Keratinocyte (primary cell): ENCODE results near the gene DLG2. TPM values are rescaled to one million over a fixed set of nuclear protein-coding genes. Genes with fewer than 3 reads are reported as not detected.

ENCODE experiments used
- DNase-seq: peaks from one replicate; pipeline ENCODE4 v3.0.0-alpha.2; 2011; ENCODE audit warnings: low read depth, missing footprints, low spot score
- FAIRE-seq: peaks from 2 replicates; lab custom pipeline; 2011; peaks lifted over from hg19 to GRCh38; lab: Jason Lieb, UNC
- H2AFZ ChIP-seq: 2 replicates; pipeline ENCODE4 v1.6.0; 2012; ENCODE audit warnings: low read length, control low read depth, inconsistent platforms; ENCODE audit not compliant: control insufficient read depth
- H3K27ac ChIP-seq: 2 replicates; pipeline ENCODE4 v1.5.1; 2011; ENCODE audit warnings: low read length; ENCODE audit not compliant: control insufficient read depth, insufficient read depth
- H3K27me3 ChIP-seq: 3 replicates; pipeline ENCODE4 v1.6.0; 2011; ENCODE audit warnings: low read length; ENCODE audit not compliant: control insufficient read depth, insufficient read depth; ENCODE audit errors: extremely low read depth
- H3K36me3 ChIP-seq, 2 experiments: 2 replicates in 1 of 2; 3 replicates in 1 of 2; pipeline ENCODE4 v1.5.1; 2011; ENCODE audit warnings: low read length in 2 of 2, mild to moderate bottlenecking in 1 of 2; ENCODE audit not compliant: control insufficient read depth in 2 of 2, insufficient read depth in 2 of 2; ENCODE audit errors: extremely low read depth in 1 of 2
- H3K4me1 ChIP-seq: 3 replicates; pipeline ENCODE4 v1.5.1; 2011; ENCODE audit warnings: low read length; ENCODE audit not compliant: control insufficient read depth, insufficient read depth; ENCODE audit errors: extremely low read depth
- H3K4me2 ChIP-seq: 3 replicates; pipeline ENCODE4 v1.6.0; 2011; ENCODE audit warnings: low read depth, low read length; ENCODE audit not compliant: control insufficient read depth, insufficient read depth; ENCODE audit errors: extremely low read depth
- H3K4me3 ChIP-seq, 3 experiments: fragments of 200-600 bp in 1 of 3; sonication (generic) in 1 of 3; 2 replicates in 2 of 3; 3 replicates in 1 of 3; pipeline ENCODE4 v1.5.1; 2011 to 2016; ENCODE audit warnings: low read length in 3 of 3, mild to moderate bottlenecking in 3 of 3, control low read depth in 2 of 3, inconsistent platforms in 1 of 3, low read depth in 1 of 3, mixed read lengths in 1 of 3, mixed run types in 1 of 3, moderate library complexity in 1 of 3; ENCODE audit not compliant: control insufficient read depth in 2 of 3, insufficient read depth in 2 of 3; ENCODE audit errors: extremely low read depth in 1 of 3
- H3K79me2 ChIP-seq: 2 replicates; pipeline ENCODE4 v1.6.0; 2012; ENCODE audit warnings: low read length; ENCODE audit not compliant: control insufficient read depth, insufficient read depth
- H3K9ac ChIP-seq: 3 replicates; pipeline ENCODE4 v1.6.0; 2011; ENCODE audit warnings: low read length; ENCODE audit not compliant: control insufficient read depth, insufficient read depth; ENCODE audit errors: extremely low read depth
- H3K9me1 ChIP-seq: 3 replicates; pipeline ENCODE4 v1.6.0; 2011; ENCODE audit warnings: low read length; ENCODE audit not compliant: control insufficient read depth, insufficient read depth; ENCODE audit errors: extremely low read depth
- H3K9me3 ChIP-seq: 2 replicates; pipeline ENCODE4 v1.5.1; 2012; ENCODE audit warnings: low read depth, low read length; ENCODE audit not compliant: control insufficient read depth
- H4K20me1 ChIP-seq: 3 replicates; pipeline ENCODE4 v1.6.0; 2011; ENCODE audit warnings: low read length; ENCODE audit not compliant: control insufficient read depth, insufficient read depth; ENCODE audit errors: extremely low read depth
- CTCF ChIP-seq, 3 experiments: IDR thresholded peaks in 1 of 3; conservative IDR thresholded peaks in 1 of 3; optimal IDR thresholded peaks in 1 of 3; 2 replicates in 2 of 3; 3 replicates in 1 of 3; pipeline versions ENCODE3 to v1.5.1; 2011; ENCODE audit warnings: low read length in 3 of 3, mild to moderate bottlenecking in 3 of 3, moderate library complexity in 2 of 3, control low read depth in 1 of 3, inconsistent platforms in 1 of 3; ENCODE audit not compliant: insufficient read depth in 2 of 3; ENCODE audit errors: extremely low read depth in 1 of 3
- EZH2 ChIP-seq: IDR thresholded peaks from one replicate; pipeline ENCODE4 v1.6.1; 2012; ENCODE audit warnings: inconsistent platforms, mild to moderate bottlenecking, low read length, moderate library complexity
- dilution Hi-C: fragments of 300-500 bp; cut with MboI; formaldehyde crosslinking; loops from one replicate; pipeline ENCODE4 v1.7.0; 2020; ENCODE audit warnings: low sequenced_read_pairs; ENCODE audit not compliant: extremely low pct_ligation_motif_present
- polyA plus RNA-seq, 5 experiments: library from polyadenylated mRNA; depleted of rRNA in 3 of 5; stranded (reverse) in 3 of 5; stranded (forward) in 1 of 5; unstranded in 1 of 5; fragments of >200 nt; gene quantifications; 1 replicate in 1 of 5; 2 replicates in 3 of 5; 3 replicates in 1 of 5; pipeline versions ENCODE4 v1.2.1 to v1.2.3, GENCODE V29; 2011 to 2012; ENCODE audit warnings: missing spikeins in 2 of 5, low read depth in 1 of 5, low replicate concordance in 1 of 5

Gene DLG2
- polyA plus RNA-seq, 1 donor (not counting 4 experiments of a cell fraction or from before 2014, with no cell fraction given) = 0.55 TPM

DNA sequence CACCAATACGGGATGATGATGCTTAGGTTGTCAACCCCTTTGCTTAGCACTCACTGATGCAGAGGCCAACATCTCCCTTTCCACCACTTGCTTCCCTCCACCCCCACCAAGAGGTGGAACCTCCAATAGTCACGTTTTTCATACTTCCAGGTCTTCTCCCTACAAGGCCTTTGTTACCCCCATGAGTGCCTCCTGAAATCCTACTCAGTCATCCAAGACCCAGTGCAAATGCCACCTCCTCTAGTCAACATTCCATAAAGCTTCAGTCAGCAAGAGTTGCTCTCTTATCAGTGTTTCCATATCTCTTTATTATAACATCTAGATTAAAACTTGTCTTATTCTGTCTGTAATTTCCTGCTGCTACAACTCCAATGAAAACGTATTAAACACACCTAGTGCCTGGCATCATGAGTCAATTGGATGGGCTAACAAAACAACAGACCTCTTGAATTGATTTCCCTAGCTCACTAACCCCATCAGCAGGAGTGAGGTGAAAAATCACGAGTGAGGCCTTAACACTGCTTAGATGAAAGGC lies 1970.3 kb downstream of the DLG2 start:
- Histone ChIP-seq H3K36me3 (no peaks in the 10 kb centered on the region), H3K9ac (no peak overlapping the region), H3K9me1 (no peaks in the 10 kb centered on the region), H3K27me3 (no peaks in the 10 kb centered on the region), H3K4me2 (no peak overlapping the region), H3K4me3 (no peak overlapping the region), H3K9me3 (no peaks in the 10 kb centered on the region), H4K20me1 (no peaks in the 10 kb centered on the region), H2AFZ (no peak overlapping the region), H3K27ac (no peak overlapping the region), H3K4me1 (no peaks in the 10 kb centered on the region), H3K79me2 (no peaks in the 10 kb centered on the region)
- TF ChIP-seq EZH2 = no peak
- TF ChIP-seq CTCF (optimal IDR thresholded peaks at IDR 0.05 in 1 of 3, IDR thresholded peaks at IDR 0.05 in 1 of 3, conservative IDR thresholded peaks at IDR 0.05 in 1 of 3; ENCODE audit: extremely low read depth in 1 of 3, insufficient read depth in 2 of 3, low read length in 3 of 3) = no peak
- dilution Hi-C loops = no loop called here
- DNase-seq = no peak
- no peak for FAIRE-seq

GRCh38 chr11:83655976-83656375 lies 1971.2 kb downstream of the DLG2 start:
- Histone ChIP-seq H3K9me3 (no peaks in the 10 kb centered on the region), H3K36me3 (no peaks in the 10 kb centered on the region), H3K9ac (no peak overlapping the region), H3K27me3 (no peaks in the 10 kb centered on the region), H3K9me1 (no peaks in the 10 kb centered on the region), H3K4me2 (no peak overlapping the region), H3K27ac (no peak overlapping the region), H4K20me1 (no peaks in the 10 kb centered on the region), H3K79me2 (no peaks in the 10 kb centered on the region), H2AFZ (no peak overlapping the region), H3K4me1 (no peaks in the 10 kb centered on the region), H3K4me3 (no peak overlapping the region)
- DNase-seq (no peak), FAIRE-seq (no peak)
- TF ChIP-seq CTCF (optimal IDR thresholded peaks at IDR 0.05 in 1 of 3, IDR thresholded peaks at IDR 0.05 in 1 of 3, conservative IDR thresholded peaks at IDR 0.05 in 1 of 3; ENCODE audit: extremely low read depth in 1 of 3, insufficient read depth in 2 of 3, low read length in 3 of 3) (no peak), EZH2 (no peak)
- dilution Hi-C loops = no loop called here
